Stimulated activated CD4-positive, alpha-beta T cell treated with anti-CD3 and anti-CD28 coated beads, Interleukin-15, amount 100 ng/mL, for 48 hours (primary cell): ENCODE measurements around the gene KRT39.
"Not testable (repeated sequence)": the region's sequence is repeated elsewhere in the genome, so short reads cannot be mapped to it uniquely, and the experiment has no call there.

Experiments
- DNase-seq, 2 donors: peaks; one replicate each; pipeline ENCODE4 v3.0.0-alpha.2; 2020; ENCODE audit warnings: low read depth in 2 of 2

KRT39 gene

DNA sequence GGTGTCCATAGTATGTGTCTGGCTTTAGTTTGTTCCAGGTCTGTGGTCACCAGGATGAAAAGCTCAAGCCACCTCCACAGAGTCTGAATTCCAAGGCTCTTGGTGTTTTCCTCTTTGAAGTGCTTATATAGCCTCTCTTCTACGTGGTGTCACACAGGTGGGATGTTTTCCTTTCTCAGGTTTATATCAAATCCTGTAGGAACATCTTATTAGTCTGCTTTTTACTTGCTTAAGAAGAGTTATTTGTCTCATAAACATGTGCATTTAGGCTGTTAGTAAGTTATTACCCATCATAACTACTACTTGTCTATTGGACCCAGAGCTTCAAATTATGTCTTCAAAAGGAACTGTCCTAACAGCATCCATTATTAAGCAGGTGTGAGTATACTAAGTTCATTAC lies at the start of gene KRT39:
KRT39 (minus strand) TSS at position 101 of the 400 bp plus-strand sequence; CDS start at position 9, 92 bp downstream.
- no peak for DNase-seq

DNA sequence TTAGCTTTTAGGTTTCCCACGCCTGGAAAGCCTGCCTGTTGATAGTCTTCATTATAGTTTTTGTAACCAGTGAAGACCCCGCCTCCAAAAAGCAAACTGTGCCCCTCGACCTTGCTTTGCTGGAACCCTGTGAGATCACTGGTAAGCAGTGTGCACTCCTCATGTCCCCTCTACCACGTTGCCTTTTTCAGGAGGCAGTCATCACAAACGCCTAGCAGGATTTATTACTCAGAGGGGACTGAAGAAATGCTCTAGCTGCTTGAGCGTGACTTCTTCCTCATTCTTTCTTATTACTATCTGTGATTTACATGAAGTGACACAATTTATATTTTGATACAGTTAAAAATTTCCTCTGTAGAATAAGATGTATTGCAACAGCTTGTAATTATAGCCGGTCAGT lies 48.7 kb upstream of the KRT39 start:
- no peak for DNase-seq

DNA sequence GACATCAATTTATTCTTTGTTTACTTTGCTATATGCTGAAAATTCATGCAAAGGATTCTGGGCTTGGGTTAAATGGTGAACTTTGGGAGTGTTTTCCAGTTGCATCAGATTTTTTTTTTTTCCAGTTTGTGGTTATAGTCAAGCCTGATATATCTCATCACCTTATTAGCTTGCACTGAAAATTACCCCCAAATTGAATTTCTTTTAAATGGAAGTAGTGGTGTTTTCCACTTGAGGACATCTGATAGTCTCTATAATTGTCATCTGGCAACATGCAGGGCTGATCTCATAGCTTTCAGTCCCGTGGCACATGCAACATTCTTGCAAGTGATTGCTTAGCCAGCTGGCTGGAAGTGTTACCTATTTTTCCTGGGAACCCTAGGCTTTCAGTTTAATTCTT lies 46.9 kb upstream of the KRT39 start:
- DNase-seq: no peak

DNA sequence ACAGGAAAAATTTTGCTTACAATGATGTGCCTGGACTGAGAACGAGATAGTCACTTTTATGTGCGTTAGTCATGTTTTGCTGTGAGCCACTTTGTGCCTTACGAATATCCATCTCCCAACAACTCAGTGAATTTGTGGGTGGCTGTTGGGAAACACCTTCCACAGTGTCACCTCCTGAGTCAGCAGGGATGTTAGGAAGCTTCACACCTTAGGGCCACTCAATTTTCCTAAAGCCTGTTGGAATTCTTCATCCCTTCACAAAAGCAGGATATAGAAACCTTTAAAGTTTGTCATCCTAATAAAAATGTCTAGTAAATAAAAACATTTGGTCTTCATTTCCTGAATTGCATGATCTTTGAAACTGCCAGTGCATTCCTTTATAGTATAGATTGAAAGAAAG lies 46.4 kb upstream of the KRT39 start:
- no peak for DNase-seq

DNA sequence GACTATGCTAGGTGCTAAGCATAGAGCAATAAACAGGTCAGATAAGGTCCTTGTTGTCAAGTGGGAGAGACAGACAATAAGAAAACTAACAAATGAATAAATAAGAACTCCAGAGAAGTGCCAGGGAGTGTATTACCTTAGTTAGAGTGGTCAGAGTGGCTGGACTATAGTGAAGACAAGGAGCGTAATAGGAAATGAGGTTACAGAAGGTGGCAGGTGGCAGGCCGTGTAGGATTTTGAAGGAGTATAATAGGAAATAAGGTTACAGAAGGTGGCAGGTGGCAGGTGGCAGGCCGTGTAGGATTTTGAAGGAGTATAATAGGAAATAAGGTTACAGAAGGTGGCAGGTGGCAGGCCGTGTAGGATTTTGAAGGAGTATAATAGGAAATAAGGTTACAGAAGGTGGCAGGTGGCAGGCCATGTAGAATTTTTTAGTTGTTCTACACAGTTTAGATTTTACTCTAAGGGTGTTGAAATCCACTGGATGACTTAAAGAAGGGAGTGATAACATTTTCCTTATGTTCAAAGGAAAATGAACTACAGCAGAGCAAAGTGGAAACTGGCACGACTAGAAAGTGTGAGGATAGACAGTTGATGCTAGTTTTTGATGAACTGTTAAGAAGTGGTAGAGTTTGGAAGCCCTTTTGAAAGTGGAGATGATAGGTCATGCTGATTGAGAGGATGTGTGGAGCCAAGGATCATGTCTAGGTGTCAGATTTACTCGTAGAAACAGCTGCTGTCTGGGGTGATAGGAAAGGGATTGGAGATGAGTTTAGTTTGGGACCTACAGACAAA lies 45.8 kb upstream of the KRT39 start:
- no peak for DNase-seq

DNA sequence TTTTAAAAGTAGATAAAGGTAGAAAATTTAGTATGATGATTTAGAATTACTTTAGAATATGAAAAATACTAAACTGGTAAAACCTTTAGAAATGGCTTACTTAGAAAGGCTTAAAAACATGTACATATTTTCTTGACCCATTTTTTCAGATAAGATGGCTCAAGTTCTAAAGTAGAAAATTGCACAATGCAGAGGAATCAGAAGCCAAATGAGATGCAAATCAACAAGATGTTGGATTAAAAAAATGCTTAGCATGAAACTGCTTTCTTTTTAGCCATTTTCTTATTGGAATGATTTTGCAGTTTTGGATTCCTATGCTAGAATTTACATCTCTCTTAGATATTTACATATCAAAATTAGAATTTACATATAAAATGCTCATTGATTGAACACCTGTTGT lies 43.7 kb upstream of the KRT39 start:
- no peak for DNase-seq

DNA sequence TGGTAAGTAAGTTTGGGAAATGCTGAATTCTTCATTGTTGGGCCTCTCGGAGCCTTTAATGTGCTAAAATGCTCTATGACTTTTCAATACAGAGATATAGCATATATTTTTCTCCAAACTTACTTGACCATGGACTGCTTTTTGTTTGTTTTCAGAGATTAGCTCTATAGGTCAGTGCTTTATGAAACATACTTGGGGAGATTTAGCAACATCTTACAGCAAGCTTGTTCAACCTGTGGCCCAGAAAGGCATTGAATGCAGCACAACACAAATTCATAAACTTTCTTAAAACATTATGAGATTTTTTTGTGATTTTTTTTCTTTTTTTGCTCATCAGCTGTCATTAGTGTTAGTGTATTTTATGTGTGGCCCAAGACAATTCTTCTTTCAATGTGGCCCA lies 43.2 kb upstream of the KRT39 start:
- DNase-seq: no peak

DNA sequence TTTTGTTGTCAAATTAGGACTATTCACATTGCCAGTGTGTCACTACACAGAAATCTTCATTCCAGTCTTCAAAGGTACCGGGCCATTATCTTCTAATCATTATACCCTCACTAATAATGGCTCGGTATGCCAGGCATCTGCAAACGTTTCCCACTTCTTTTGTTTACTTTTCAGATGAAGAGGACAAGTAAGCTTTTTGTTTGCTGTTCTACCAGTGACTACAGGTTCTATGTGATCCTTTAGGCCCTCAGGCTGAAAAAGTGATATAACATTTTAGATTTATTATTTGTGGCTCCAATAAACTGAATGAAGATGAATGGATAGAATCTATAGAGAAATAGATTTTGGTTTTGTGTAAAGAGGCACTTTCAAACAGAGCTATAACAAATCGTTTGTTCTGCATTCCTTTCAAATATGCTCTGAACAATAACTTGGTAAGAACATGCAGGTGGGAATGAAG lies 42.6 kb upstream of the KRT39 start:
- DNase-seq: no peak

DNA sequence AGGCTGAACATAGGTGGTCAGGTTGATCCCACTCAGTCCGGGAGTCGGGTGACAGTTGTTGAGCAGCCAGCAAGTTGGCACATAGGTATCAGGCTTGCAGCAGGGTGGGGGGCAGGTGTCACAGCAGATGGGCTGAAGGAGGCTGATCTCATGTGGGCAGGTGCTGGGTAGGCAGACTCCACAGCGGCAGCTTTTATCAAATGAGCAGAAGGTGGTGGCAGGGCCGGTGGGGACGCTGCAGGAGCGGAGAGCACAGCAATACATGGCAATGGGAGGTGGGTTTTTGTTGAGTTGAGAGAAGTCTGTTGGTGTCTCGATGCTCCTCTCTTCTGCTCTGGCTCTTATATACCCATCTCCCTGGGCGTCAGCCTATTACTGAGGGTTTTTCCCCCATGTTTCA lies 42.1 kb upstream of the KRT39 start, which contains the start of gene KRTAP3-1:
KRTAP3-1 (minus strand) TSS at position 318 of the 400 bp plus-strand sequence; CDS start at position 264, 54 bp downstream.
- DNase-seq: no peak

DNA sequence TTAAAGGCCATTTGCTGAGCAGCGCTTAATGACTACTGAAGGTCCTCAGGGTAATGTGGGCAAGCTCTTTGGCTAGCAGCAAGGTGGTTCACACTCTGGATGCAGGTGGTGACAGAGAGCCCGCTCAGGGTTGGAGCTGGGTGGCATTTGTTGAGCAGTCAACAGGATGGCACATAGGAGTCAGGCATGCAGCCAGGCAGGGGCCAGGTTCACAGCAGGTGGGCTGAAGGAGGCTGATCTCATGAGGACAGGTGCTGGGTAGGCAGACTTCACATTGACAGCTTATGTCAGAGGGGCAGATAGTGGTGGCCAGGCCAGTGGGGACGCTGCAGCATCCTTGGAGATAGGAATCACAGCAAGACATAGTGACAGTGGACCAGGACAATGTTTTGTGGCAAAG lies 37.6 kb upstream of the KRT39 start:
- DNase-seq: no peak

DNA sequence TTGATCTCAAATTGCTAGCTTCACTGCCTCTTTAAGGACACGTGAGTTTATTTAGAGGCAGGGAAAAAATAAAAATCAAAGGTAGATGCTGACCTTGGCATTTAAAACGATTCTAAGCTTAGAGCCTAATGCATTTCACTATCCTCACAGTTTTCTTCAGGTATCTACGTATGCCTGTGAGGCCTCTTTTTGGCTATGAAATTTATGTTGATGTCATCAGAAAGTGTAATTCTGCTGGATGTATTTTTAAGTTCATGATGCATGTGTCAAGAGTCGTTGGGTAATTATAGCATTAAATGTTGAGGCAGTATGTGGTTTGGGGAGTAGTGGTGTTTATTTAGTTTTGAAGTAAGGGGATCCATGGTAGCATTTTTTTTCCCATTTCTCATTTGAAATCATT lies 37.2 kb upstream of the KRT39 start:
- no peak for DNase-seq

DNA sequence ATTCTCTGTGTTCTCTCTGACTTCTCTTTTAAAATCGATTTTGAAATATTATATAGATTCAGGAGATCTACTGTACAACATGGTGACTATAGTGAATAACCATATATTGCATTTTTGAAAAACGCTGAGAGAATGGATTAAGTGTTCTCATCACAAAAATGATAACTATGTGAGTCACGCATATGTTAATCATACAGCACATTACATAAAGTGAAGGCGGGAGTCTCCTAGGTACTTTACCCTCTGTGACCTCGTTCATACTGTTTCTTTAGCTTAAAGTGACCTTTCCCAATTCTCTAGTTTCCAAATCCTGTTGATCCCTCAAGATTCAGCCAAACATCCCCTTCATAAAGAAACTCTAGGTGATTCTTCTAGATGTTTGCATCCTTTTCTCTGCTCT lies 36.1 kb upstream of the KRT39 start:
- DNase-seq: no peak

DNA sequence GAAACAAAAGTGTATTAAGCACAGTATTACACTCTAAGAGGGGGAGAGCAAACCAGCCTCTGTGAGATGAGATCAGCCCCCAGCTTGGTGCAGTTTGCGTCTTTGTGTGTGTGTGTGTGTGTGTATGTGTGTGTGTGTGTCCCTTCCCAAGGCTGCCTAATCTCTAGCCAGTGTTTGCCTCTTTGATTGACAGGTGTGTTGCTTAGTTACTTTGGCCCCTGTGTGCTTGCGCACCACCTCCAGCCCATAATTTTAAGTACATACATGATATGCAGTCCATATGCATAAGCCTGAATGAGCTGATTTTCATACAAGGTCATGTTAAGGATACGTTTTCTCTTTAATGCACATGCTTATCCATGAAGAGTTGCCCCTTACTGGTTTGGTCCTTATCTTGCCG lies 35.0 kb upstream of the KRT39 start:
- no peak for DNase-seq

DNA sequence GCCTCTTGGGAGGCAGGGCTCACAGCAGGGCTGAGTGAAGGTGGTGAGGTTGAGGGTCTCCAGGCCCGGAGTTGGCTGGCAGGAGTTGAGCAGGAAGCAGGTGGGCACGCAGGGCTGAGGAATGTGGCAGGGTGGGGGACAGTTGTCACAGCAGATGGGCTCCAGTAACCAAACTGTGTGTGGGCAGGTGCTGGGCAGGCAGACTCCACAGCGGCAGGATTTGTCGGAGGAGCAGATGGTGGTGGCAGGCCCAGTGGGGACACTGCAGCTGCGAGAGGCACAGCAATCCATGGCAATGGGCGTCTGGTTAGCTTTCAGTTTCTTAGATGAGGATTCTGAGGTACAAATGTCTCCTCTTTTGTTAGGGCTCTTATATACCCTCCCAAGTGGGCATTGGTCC lies 32.8 kb upstream of the KRT39 start, which contains the start of gene KRTAP3-2:
KRTAP3-2 (minus strand) TSS at position 344 of the 400 bp plus-strand sequence; CDS start at position 291, 53 bp downstream.
- DNase-seq: not testable (repeated sequence)

DNA sequence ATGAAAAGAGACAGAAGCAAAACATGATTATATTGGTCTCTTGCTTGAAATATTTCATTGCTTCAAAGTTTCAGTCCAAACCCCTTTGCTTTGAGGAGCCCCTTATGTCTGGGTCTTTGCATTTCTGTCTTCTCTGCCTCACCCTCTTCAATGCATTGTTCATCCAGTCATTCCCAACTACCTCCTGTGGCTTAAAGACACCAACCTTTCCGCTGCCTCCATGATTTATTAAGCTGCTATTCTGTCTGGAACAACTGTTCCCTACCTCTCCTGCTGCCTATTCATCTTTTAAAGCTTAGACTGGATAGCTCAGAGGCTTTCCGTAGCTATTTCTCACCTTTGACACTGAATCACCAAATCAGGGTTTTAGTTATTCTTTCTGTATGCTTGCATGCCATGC lies 30.6 kb upstream of the KRT39 start:
- no peak for DNase-seq

DNA sequence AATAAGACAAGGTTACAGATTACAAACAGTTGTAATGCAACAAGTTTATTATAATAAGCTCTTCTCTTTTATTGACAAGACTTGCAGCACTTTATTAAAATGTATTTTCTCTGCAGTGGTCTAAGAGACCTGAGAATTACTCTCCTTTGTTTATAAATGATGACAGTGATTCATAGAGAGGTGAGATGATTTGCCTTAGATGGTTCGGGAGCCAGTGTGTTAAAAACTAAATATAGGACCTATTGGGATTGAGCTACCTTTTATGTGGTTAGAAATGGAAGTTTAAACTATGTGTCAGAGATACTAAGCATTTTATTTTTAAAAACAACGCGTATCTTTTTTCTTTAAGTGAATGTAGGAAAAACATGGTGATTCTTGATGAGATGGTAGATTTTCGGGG lies 30.1 kb upstream of the KRT39 start:
- no peak for DNase-seq

DNA sequence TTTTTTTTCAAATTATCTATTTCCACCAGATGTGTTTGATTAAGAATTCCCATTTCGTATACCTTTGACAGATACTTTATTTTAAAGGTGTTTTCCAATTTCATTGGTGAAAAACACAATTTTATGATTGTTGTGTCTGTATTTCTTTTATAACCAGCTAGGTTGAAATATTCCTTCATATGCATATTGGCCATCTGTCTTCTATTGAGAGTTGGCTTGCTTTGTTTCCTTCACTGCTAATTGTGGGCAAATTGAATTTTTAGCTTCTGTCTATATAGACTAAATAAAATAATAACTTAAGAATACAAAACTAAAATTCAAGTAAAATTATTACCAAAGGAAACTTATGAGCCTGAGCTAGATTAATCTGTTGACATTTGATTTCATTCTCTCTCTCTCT lies 28.4 kb upstream of the KRT39 start:
- DNase-seq: no peak

DNA sequence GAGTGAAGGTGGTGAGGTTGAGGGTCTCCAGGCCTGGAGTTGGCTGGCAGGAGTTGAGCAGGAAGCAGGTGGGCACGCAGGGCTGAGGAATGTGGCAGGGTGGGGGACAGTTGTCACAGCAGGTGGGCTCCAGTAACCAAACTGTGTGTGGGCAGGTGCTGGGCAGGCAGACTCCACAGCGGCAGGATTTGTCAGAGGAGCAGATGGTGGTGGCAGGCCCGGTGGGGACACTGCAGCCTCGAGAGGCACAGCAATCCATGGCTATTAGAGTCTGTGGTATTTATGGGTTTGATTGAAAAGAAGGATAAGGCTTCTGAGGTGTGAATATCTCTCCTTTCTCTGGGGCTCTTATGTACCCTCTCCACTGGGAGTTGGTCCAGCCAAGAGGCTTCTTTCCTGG lies 27.1 kb upstream of the KRT39 start, which contains the start of gene KRTAP3-3:
KRTAP3-3 (minus strand) TSS at position 326 of the 400 bp plus-strand sequence; CDS start at position 259, 67 bp downstream.
- DNase-seq: no peak

DNA sequence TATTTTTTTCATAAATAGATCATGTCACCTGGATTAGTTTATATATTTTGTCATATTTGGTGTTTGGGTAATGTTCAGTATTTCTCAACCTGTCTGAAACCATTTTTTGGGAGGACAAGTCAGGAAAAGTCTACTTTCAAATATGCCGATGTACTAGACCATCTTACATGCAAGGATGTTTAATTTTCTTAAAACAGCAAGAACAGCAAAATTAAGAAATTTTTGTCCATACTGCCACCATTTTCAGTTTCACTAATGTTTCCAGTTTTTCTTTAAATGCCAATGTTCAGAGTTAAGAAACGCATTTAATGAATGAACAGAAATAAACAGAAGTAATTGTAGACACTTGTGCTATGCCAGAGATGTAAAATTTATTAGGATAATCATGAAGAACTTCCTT lies 26.3 kb upstream of the KRT39 start:
- no peak for DNase-seq

DNA sequence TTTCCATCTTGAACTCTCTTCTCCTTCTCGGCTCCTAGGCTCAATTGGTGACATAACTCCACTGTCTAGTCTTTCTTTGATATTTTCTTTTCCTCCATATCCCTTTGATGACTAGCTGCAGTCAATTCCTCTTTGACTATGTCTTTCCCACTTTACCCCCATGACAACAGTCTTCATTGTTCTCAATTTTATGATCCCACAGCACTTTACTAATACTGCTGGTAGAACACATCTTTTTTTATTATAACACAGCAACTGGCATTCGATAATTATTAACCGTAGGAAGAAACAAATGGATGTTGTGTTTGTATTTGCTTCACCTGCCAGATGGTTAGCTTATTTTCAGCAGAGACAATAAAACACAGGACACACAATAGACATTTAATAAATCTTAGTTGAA lies 25.9 kb upstream of the KRT39 start:
- no peak for DNase-seq

DNA sequence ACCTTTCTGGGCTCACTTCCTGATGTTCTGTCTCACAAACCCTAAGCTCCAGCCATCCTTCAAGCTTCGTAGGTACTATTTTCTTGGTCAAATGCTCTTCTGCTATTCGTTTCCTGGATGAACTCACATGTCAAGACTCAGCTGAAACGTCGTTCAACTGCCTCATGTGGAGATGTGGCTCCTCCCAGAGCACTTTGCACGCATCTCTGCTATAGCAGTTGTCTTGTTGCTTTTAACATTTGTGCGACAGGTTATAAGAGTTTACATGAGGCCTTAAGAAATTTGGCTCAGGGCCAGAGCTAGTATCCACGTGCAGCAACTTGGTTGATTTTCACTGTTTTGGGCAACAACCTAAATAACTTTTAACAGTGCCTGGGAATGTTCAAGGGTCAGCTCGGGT lies 20.2 kb upstream of the KRT39 start:
- no peak for DNase-seq

DNA sequence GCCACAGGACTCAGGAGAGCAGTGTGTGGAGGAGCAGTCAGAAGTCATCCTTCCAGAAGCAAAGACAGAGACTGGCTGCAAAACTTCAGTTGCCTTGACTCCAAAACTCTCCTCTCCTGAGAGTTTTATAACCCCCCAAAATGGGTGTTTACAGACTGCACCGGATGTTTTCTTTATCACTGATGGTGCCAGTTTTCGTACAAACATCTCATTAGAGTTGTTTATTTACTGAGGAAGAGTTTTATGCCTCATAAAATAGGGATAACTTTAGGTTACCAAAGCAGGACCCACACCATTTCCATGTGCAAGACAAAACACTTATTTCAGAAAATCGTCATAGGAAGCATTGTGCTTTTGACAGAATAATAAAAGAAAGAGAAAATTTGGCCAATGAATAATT lies 17.5 kb upstream of the KRT39 start, which contains the start of gene KRT40:
KRT40 (minus strand) TSS at position 101 of the 400 bp plus-strand sequence; CDS start at position 48, 53 bp downstream.
- no peak for DNase-seq

DNA sequence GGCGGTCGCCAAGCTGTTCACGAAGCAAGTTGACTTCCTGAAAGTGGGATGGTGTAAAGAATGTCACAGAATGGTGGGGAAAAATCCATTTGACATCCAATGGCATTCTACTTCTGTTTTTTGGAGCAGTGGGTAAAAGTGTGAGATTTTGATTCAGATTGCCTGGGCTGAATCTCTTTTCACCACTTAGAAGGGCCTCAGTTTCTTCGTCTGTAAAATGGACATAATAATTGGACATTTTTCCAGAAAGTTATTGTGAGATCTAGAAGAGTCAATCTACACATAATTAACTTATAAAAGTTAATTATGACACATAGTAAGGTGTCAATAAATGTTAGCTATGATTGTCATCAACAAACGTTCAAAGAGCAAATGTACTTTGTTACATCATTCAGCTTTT lies 14.4 kb upstream of the KRT39 start:
- DNase-seq: no peak
